ENCODE measurements around the gene CLIP1.
"Not testable (repeated sequence)": the region's sequence is repeated elsewhere in the genome, so short reads cannot be mapped to it uniquely, and the experiment has no call there.

CLIP1 gene
- long read RNA-seq, donor 1, partial matches to known transcripts = 0 of 1 reads
- long read RNA-seq, donor 1, other reads (novel, unspliced or antisense) = 0 of 1 reads
- long read RNA-seq, donor 2, partial matches to known transcripts = 0 of 1 reads
- long read RNA-seq, donor 2, other reads (novel, unspliced or antisense) = 0 of 1 reads
- long read RNA-seq, donor 3, partial matches to known transcripts = 0 of 4 reads
- long read RNA-seq, donor 3, other reads (novel, unspliced or antisense) = 0 of 4 reads
- long read RNA-seq, donor 4, partial matches to known transcripts = 0 of 3 reads
- long read RNA-seq, donor 4, other reads (novel, unspliced or antisense) = 0 of 3 reads
- long read RNA-seq, donor 5, partial matches to known transcripts = 0 of 1 reads
- long read RNA-seq, donor 5, other reads (novel, unspliced or antisense) = 0 of 1 reads
- long read RNA-seq, donor 6, partial matches to known transcripts = 0 of 2 reads
- long read RNA-seq, donor 6, other reads (novel, unspliced or antisense) = 0 of 2 reads
- long read RNA-seq, donor 7, partial matches to known transcripts = 0 of 2 reads
- long read RNA-seq, donor 7, other reads (novel, unspliced or antisense) = 0 of 2 reads
- long read RNA-seq, donor 8, full-length matches to known transcripts = 3 of 3 reads
- long read RNA-seq, donor 8, partial matches to known transcripts = 0 of 3 reads
- long read RNA-seq, donor 8, other reads (novel, unspliced or antisense) = 0 of 3 reads

DNA sequence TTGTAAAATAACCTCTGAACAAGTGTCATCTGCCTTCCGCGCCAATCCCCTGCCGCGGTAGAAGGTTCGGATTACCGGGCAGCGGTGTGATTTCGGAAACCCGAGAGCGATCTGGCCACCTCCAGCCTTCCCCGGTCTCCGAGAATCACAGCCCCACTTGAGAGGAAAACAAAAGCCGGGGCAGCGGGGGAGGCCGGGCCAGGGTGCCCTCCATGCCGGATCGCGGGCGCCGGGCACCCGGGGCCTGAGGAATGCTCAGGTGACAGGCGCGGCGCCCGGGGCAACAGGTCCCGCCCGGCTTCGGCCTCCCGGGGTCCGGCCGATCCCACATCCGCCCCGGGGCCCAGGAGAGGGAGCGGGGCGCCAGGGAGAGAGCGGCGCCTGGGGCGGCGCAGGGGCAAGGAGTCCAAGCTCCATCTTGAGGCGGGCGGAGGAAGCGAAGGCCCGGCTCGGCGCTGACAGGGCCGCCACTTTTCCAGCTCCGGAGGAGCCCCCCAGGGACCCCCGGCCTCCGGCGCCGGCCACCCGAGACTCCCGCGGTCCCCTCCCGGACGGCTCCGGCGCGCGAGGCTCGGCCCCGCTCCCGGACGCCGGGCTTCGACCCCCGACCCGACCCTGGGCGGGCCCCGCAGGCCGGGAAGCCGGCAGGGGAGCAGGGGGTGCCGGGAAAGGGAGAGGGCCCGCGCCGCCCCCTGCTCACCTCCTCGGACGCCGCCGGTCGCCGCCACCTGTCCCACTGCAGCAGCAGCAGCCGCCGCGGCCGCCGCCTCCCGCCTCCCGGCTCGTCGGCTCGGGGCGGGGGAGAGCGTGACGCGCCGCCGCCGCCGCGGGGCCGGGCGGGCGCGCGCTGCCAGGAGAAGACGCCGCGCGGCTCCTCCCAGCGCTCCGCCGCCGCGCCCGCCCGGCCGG is at the start of gene CLIP1:
Gene CLIP1, minus strand, starts transcription at position 849 of the 909 bp plus-strand sequence. CDS start 42,217 bp downstream, outside the sequence.
- DNase-seq = peak; percentile 92

GRCh38 chr12:122471324-122472226 is 49.1 kb upstream of the CLIP1 start:
- no peak for DNase-seq

DNA sequence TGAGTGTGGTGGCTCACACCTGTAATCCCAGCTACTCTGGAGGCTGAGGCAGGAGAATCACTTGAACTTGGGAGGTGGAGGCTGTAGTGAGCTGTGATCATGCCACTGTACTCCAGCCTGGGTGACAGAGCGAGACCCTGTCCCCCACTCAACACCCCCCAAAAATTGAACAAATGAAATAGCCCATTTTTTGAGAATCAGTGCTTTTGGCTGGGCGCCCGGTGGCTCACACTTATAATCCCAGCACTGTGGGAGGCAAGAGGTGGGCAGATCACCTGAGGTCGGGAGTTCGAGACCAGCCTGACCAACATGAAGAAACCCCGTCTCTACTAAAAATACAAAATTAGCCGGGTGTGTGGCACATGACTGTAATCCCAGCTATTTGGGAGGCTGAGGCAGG is 48.1 kb upstream of the CLIP1 start:
- not testable (repeated sequence) for DNase-seq

GRCh38 chr12:122469856-122470255 is 47.4 kb upstream of the CLIP1 start:
- DNase-seq = not testable (repeated sequence)

GRCh38 chr12:122467983-122468382 is 45.5 kb upstream of the CLIP1 start:
- DNase-seq = no peak

GRCh38 chr12:122464317-122465042 is 42.0 kb upstream of the CLIP1 start:
- not testable (repeated sequence) for DNase-seq

GRCh38 chr12:122460641-122461040 is 38.2 kb upstream of the CLIP1 start:
- no peak for DNase-seq

- no peak for DNase-seq
Measured at GRCh38 chr12:122460061-122460460, 37.6 kb upstream of the CLIP1 start.

DNA sequence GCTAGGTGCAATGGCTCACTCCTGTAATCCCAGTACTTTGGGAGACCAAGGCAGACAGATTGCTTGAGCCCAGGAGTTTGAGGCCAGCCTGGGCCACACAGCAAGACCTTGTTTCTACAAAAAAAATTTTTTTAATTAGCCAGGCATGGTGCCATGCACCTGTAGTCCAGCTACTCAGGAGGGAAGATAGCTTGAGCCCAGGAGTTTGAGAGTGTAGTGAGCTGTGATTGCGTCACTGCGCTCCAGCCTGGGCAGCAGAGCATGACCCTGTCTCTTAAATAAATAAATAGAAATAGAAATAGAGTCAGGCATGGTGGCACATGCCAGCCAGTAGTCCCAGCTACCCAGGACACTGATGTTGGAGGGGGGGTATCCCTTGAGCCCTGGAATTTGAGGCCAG is 36.7 kb upstream of the CLIP1 start:
- DNase-seq = peak; percentile 27

- DNase-seq = no peak
Measured at GRCh38 chr12:122458105-122459035, 35.9 kb upstream of the CLIP1 start.

GRCh38 chr12:122457627-122458026 is 35.2 kb upstream of the CLIP1 start:
- DNase-seq = no peak

DNA sequence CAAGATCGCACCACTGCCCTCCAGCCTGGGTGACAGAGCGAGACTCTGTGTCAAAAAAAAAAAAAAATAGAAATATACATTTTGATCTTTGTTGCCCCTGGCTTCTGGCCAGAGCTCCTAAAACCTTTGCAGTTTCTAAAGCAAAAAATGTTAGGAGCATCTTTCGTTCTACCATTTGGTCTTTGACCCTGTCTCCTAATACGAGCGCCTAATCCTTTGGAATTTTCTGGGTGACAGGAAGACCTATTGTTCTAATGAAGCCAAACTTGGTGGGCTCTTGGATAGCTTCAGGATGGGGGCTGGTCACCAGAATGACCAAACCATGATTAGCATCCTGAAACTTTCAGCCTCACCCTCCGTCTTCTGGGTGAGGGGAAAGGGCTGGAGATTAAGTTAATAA is 32.3 kb upstream of the CLIP1 start:
- no peak for DNase-seq

- no peak for DNase-seq
Measured at GRCh38 chr12:122454250-122454721, 31.8 kb upstream of the CLIP1 start.

DNA sequence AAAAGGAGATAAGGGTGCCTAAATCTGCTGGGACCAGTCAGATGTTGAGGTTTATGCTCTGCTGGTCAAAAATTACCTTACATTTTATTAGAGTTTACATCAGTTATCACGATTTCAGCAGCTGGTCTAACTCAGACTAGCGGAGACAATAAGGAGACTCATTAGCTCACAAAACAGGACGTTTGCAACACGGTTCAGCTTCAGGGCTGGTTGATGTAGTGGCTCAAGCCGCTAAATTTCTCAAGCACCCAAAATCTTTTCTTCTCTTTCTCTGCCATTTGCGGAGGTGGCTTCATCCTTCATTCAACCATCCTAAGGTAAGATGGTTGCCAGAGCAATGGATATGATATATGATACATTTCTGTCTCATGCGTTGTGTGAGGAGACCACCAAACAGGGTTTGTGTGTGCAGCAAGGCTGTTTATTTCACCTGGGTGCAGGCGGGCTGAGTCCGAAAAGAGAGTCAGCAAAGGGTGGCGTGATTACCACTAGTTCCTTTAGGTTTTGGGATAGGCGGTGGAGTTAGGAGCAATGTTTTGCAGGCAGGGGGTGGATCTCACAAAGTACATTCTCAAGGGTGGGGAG is 30.3 kb upstream of the CLIP1 start:
- no peak for DNase-seq

DNA sequence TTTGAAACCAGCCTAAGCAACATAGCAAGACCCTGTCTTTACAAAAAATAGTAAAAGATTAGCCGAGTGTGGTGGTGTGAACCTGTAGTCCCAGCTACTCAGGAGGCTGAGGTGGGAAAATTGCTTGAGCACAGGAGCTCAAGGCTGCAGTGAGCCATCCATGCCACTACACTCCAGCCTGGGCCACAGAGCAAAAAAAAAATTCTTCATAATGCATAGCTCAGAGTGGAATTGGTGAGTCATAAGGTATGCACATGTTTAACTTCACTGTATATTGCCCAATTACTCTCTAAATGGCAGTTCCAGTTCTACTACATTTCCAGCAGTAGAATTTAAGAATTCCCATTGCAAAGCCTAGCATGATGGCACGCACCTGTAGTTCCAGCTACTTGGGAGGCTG is 26.8 kb upstream of the CLIP1 start:
- DNase-seq = no peak

DNA sequence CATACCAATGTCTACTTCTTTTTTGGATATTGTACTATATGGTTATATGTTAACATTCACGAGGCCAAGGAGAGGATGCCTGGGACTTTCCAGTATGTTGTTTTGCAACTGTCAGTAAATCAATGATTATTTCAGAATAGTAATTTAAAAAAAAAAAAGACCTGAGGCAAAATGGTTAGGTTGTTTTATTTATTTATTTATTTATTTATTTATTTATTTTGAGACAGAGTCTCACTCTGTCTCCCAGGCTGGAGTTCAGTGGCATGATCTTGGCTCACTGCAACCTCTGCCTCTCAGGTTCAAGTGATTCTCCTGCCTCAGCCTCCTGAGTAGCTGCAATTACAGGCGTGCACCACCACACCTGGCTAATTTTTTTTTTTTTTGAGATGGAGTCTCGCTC is 25.4 kb upstream of the CLIP1 start:
- not testable (repeated sequence) for DNase-seq

- not testable (repeated sequence) for DNase-seq
Measured at GRCh38 chr12:122446390-122446789, 23.9 kb upstream of the CLIP1 start.

DNA sequence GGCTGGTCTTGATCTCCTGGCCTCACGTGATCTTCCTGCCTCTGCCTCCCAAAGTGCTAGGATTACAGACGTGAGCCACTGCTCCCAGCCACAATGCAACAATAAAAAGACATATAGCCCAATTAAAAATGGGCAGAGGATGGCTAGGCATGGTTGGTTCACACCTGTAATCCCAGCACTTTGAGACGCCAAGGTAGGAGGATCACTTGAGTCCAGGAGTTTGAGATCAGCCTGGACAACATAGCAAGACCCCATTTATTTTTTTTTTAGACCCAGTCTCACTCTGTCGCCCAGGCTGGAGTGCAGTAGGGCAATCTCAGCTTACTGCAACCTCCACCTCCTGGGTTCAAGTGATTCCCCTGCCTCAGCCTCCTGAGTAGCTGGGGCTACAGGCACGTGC is 21.6 kb upstream of the CLIP1 start:
- DNase-seq = not testable (repeated sequence)

GRCh38 chr12:122438822-122439221 is 16.4 kb upstream of the CLIP1 start:
- DNase-seq = not testable (repeated sequence)
